Dermis blood vessel endothelial cell (primary cell): ENCODE data around the gene TJP3. TPM values are rescaled to one million over a fixed set of nuclear protein-coding genes. Genes with fewer than 3 reads are reported as not detected.
"Not testable (repeated sequence)": the region's sequence is repeated elsewhere in the genome, so short reads cannot be mapped to it uniquely, and the experiment has no call there.

Source experiments
- DNase-seq: peaks from one replicate; pipeline ENCODE4 v3.0.0; 2010
- total RNA-seq: library from RNA; depleted of rRNA; stranded (reverse); fragments of >200 nt; gene quantifications from 2 replicates; pipeline ENCODE4 v1.2.3, GENCODE V29; 2014

The TJP3 gene
- total RNA-seq, 1 donor from 2014 or later: 0.51 TPM

GRCh38 chr19:3746371-3747056 is 38.3 kb downstream of the TJP3 start:
- DNase-seq: no peak

GRCh38 chr19:3748965-3749364 is 40.8 kb downstream of the TJP3 start:
- DNase-seq: no peak

- DNase-seq: no peak
Measured at GRCh38 chr19:3750211-3750610, 42.0 kb downstream of the TJP3 start.

GRCh38 chr19:3751236-3751635 is 43.1 kb downstream of the TJP3 start:
- no peak for DNase-seq

- DNase-seq: no peak
Measured at GRCh38 chr19:3752492-3752891, 44.3 kb downstream of the TJP3 start.

- no peak for DNase-seq
Measured at GRCh38 chr19:3753631-3754410, 45.6 kb downstream of the TJP3 start.

GRCh38 chr19:3757705-3758104 is 49.5 kb downstream of the TJP3 start:
- not testable (repeated sequence) for DNase-seq

- not testable (repeated sequence) for DNase-seq
Measured at GRCh38 chr19:3758297-3758696, 50.1 kb downstream of the TJP3 start.

GRCh38 chr19:3759482-3760254 is 51.5 kb downstream of the TJP3 start:
- no peak for DNase-seq

- DNase-seq: peak; percentile 22
Measured at GRCh38 chr19:3760871-3761361, 52.7 kb downstream of the TJP3 start.

GRCh38 chr19:3761382-3762129 is 53.4 kb downstream of the TJP3 start, which contains the start of gene APBA3:
Gene APBA3, minus strand, starts transcription at chr19:3761692. Its CDS starts 1,428 bp downstream, at chr19:3760264.
- DNase-seq: peak; percentile 93

- DNase-seq: no peak
Measured at GRCh38 chr19:3762130-3762473, 53.9 kb downstream of the TJP3 start.

- peak; percentile 99 for DNase-seq
Measured at GRCh38 chr19:3762501-3763459, 54.6 kb downstream of the TJP3 start, which contains the start of gene MRPL54. Gene MRPL54, plus strand, starts transcription at chr19:3762682. Its CDS starts 19 bp downstream, at chr19:3762701.

GRCh38 chr19:3765121-3765520 is 56.9 kb downstream of the TJP3 start:
- peak; percentile 47 for DNase-seq

- not testable (repeated sequence) for DNase-seq
Measured at GRCh38 chr19:3765757-3766156, 57.6 kb downstream of the TJP3 start.

GRCh38 chr19:3766520-3766919 is 58.3 kb downstream of the TJP3 start:
- no peak for DNase-seq

- DNase-seq: no peak
Measured at GRCh38 chr19:3767050-3767449, 58.9 kb downstream of the TJP3 start.

GRCh38 chr19:3768015-3768747 is 60.0 kb downstream of the TJP3 start:
- peak; percentile 37 for DNase-seq

GRCh38 chr19:3768748-3769099 is 60.5 kb downstream of the TJP3 start:
- DNase-seq: no peak

GRCh38 chr19:3769494-3769893 is 61.3 kb downstream of the TJP3 start:
- DNase-seq: no peak
